ENCODE data around the gene ARFIP1.

DNA sequence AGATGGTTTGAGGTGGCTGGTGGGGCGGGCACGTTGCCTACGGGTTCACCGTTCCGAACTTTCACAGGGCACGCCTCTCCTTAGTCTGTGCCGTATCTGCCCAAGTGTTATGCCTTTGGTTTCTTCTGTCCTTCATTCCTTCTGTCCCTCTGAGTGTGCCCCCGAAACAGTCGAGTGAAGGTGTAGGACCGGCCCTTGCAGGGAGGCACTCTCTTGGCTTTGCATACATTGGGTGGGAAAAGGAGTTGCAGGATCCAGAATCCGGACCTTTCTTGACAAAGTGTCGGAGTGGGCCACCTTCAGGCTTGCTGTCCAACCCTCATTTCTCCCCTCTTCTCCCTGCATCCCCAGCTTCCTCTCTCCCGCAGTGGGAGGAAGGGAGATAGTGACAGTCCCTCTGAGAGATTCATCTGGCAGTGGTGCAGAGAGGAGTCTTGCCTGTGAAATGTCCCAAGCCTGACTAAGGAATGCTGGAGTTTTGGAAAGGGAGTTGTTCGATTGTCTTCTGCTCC is 569 bp downstream of the ARFIP1 start:
- no peak for TF ChIP-seq ZNF223 (tag by site-specific recombination; IDR thresholded peaks at IDR 0.05)
- no peak for TF ChIP-seq ZNF404 (tag by site-specific recombination; IDR thresholded peaks at IDR 0.05)
- TF ChIP-seq ZNF549 (tag by site-specific recombination; IDR thresholded peaks at IDR 0.05) = no peak
- TF ChIP-seq ZBTB20 (tag by site-specific recombination; IDR thresholded peaks at IDR 0.05) = no peak
- no peak for TF ChIP-seq ZNF521 (tag by site-specific recombination; IDR thresholded peaks at IDR 0.05)
- no peak for TF ChIP-seq ZNF707 (tag by site-specific recombination; IDR thresholded peaks at IDR 0.05)
- TF ChIP-seq, protein P1, sequence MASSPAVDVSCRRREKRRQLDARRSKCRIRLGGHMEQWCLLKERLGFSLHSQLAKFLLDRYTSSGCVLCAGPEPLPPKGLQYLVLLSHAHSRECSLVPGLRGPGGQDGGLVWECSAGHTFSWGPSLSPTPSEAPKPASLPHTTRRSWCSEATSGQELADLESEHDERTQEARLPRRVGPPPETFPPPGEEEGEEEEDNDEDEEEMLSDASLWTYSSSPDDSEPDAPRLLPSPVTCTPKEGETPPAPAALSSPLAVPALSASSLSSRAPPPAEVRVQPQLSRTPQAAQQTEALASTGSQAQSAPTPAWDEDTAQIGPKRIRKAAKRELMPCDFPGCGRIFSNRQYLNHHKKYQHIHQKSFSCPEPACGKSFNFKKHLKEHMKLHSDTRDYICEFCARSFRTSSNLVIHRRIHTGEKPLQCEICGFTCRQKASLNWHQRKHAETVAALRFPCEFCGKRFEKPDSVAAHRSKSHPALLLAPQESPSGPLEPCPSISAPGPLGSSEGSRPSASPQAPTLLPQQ (tag by site-specific recombination; IDR thresholded peaks at IDR 0.05) = no peak
- no peak for TF ChIP-seq GLI2 (tag by site-specific recombination; IDR thresholded peaks at IDR 0.05; ENCODE audit: borderline replicate concordance, low read depth)
- TF ChIP-seq, protein P2, sequence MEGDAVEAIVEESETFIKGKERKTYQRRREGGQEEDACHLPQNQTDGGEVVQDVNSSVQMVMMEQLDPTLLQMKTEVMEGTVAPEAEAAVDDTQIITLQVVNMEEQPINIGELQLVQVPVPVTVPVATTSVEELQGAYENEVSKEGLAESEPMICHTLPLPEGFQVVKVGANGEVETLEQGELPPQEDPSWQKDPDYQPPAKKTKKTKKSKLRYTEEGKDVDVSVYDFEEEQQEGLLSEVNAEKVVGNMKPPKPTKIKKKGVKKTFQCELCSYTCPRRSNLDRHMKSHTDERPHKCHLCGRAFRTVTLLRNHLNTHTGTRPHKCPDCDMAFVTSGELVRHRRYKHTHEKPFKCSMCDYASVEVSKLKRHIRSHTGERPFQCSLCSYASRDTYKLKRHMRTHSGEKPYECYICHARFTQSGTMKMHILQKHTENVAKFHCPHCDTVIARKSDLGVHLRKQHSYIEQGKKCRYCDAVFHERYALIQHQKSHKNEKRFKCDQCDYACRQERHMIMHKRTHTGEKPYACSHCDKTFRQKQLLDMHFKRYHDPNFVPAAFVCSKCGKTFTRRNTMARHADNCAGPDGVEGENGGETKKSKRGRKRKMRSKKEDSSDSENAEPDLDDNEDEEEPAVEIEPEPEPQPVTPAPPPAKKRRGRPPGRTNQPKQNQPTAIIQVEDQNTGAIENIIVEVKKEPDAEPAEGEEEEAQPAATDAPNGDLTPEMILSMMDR (tag by site-specific recombination; IDR thresholded peaks at IDR 0.05) = no peak
- TF ChIP-seq, protein P3, sequence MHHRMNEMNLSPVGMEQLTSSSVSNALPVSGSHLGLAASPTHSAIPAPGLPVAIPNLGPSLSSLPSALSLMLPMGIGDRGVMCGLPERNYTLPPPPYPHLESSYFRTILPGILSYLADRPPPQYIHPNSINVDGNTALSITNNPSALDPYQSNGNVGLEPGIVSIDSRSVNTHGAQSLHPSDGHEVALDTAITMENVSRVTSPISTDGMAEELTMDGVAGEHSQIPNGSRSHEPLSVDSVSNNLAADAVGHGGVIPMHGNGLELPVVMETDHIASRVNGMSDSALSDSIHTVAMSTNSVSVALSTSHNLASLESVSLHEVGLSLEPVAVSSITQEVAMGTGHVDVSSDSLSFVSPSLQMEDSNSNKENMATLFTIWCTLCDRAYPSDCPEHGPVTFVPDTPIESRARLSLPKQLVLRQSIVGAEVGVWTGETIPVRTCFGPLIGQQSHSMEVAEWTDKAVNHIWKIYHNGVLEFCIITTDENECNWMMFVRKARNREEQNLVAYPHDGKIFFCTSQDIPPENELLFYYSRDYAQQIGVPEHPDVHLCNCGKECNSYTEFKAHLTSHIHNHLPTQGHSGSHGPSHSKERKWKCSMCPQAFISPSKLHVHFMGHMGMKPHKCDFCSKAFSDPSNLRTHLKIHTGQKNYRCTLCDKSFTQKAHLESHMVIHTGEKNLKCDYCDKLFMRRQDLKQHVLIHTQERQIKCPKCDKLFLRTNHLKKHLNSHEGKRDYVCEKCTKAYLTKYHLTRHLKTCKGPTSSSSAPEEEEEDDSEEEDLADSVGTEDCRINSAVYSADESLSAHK (tag by site-specific recombination; IDR thresholded peaks at IDR 0.05) = no peak
- no peak for TF ChIP-seq ZNF660 (tag by site-specific recombination; IDR thresholded peaks at IDR 0.05)
